ENCODE results near the gene NUP160.
"Not testable (repeated sequence)": the region's sequence is repeated elsewhere in the genome, so short reads cannot be mapped to it uniquely, and the experiment has no call there.

NUP160 gene

DNA sequence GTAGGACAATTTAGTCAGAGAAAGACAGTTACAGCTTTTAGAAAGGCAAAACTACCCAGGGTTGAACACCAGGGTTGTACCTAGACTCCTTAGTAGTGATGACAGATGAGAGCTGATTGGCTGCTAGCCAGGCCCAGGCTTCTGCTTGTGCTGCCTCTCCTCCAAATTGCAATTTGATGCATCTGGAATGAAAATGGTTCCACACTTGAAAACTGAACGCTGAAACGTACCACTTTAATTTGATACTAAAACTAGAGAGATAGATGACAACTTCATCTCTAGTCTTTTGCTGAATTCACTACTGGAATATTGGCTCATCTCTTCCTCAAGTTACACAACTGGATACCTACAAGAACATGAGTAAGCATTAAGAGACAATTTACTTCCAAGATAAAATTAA, 61.8 kb downstream of the NUP160 start:
- peak; percentile 62 for DNase-seq (ENCODE audit: low read depth)
- no peak for TF ChIP-seq CTCF (IDR thresholded peaks at IDR 0.05; ENCODE audit: low read length, missing control alignments)
- H3K4me3 ChIP-seq (replicated peaks; ENCODE audit: low read depth, low read length): no peak overlapping the region

GRCh38 chr11:47784785-47785381, 63.3 kb downstream of the NUP160 start:
- no peak overlapping the region for H3K4me3 ChIP-seq (replicated peaks; ENCODE audit: low read depth, low read length)
- DNase-seq (ENCODE audit: low read depth): no peak
- TF ChIP-seq CTCF (IDR thresholded peaks at IDR 0.05; ENCODE audit: low read length, missing control alignments): no peak

DNA sequence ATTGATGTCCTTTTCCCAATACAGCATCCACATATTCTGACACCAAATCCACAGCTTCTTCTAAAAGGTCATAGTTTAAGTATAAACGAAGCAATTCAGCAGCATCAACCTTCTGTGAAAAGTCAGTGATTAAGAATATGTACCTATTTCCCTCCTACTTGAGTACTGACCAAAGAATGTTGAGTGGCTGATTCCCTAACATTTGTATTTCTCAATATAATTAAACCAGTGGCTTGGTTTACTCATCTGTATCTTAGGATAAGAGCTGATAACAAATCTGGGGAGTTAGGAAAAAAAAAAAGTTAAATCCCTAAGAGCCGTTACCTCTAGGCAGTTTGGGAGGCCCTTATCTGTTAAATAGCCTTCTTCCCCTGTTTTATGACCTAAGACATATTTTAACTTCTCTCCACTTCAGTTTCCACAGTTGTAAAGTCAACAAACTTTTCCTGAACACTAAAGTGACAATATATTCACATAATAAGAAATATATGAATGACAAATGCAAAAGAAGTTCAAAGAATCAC, 65.0 kb downstream of the NUP160 start:
- no peak for DNase-seq (ENCODE audit: low read depth)

DNA sequence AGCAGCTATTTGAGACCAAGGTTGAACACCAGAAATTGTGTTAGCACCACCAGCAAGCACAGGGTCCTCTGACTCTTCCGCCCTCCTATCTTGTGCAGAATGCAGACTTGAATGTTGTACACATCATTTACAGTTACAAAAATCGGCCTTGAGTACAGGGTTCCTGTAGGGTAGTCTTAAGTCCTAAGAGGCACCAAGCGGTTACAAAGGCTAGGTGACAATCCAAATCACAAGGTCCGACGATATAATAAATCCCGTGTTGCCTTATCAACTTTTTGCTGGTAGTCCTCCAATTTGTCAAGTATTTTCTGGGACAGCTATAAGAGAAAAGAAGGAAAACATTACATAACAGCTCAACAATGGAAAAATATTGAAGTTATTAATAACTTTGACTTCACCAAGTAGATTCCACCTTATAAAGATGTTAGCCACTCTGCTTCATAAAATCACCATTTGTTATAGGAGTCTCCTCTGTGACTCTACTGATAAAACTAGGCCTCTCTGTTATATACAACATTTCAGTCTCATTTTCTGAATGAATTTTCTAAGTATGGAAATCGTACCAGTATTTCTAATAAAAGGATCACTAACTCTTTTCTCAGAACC, 69.2 kb downstream of the NUP160 start:
- no peak for TF ChIP-seq CTCF (IDR thresholded peaks at IDR 0.05; ENCODE audit: low read length, missing control alignments)
- no peak for DNase-seq (ENCODE audit: low read depth)
- no peak overlapping the region for H3K4me3 ChIP-seq (replicated peaks; ENCODE audit: low read depth, low read length)

More for the DNA sequence above, 65.0 kb downstream of the NUP160 start:
- TF ChIP-seq CTCF (IDR thresholded peaks at IDR 0.05; ENCODE audit: low read length, missing control alignments): no peak
- no peak overlapping the region for H3K4me3 ChIP-seq (replicated peaks; ENCODE audit: low read depth, low read length)

DNA sequence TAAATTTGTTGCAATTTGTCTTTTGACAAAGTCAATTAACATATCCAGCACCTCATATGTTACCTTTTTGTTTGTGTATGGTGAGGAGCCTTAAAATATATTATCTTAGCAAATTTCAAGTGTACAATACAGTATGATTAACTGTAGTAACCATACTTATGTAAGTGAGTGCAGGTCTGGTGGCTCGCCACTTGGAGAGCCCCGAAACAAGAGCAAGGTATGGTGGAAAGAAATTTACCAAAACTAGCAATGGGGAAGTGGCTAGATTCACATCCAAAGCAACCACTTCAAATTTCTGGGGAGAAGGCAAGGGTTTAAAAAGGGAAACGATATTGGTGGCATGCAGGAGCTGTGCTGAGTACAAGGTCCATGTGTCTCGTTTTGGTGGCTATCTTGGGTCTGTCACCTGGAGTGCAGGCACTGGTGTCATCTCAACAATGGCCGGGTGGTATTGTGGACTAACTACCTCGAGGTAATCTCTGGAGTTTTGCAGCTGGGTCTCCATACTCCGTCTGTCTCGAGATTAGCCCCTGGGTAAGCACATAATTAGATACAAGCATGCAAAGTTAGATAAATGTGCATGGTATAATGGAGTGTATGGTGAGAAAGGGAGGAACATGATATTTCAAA, 72.8 kb downstream of the NUP160 start:
- DNase-seq (ENCODE audit: low read depth): no peak
- no peak overlapping the region for H3K4me3 ChIP-seq (replicated peaks; ENCODE audit: low read depth, low read length)
- no peak for TF ChIP-seq CTCF (IDR thresholded peaks at IDR 0.05; ENCODE audit: low read length, missing control alignments)

DNA sequence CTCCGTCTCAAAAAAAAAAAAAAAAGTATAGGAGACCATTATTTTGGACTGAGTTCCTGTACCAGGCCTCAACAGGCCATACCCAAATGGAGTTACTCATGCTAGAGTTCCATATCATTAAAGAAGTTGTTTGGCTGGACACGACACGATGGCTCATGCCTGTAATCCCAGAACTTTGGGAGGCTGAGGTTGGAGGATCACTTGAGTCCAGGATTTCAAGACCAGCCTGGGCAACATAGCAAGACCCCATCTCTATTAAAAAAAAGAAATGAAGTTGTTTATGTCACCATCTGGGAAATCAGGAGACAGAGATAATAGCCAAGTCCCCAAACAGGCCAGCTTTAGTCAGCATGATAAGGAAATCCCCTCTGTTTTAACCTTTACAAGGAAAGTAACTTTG, 74.3 kb downstream of the NUP160 start:
- no peak overlapping the region for H3K4me3 ChIP-seq (replicated peaks; ENCODE audit: low read depth, low read length)
- DNase-seq (ENCODE audit: low read depth): no peak
- no peak for TF ChIP-seq CTCF (IDR thresholded peaks at IDR 0.05; ENCODE audit: low read length, missing control alignments)

GRCh38 chr11:47769556-47769955, 78.6 kb downstream of the NUP160 start:
- DNase-seq (ENCODE audit: low read depth); H3K4me3 ChIP-seq (replicated peaks; ENCODE audit: low read depth, low read length): not testable (repeated sequence)

All from fibroblast of pulmonary artery (primary cell).